Smooth muscle cell of the coronary artery (primary cell): ENCODE data around the gene OR2A5. TPM values are rescaled to one million over a fixed set of nuclear protein-coding genes. Genes with fewer than 3 reads are reported as not detected.

Experiments used
- total RNA-seq: library from RNA; depleted of rRNA; stranded (reverse); fragments of >200 nt; gene quantifications from 2 replicates; pipeline ENCODE4 v1.2.3, GENCODE V29; 2014; ENCODE audit warnings: low replicate concordance

Gene OR2A5
- not detected in 2 replicates for total RNA-seq

GRCh38 chr7:144048648-144049047, at the start of gene OR2A5:
TSS of gene OR2A5 (plus strand) at chr7:144048948. CDS start at chr7:144050402, 1,454 bp downstream.

GRCh38 chr7:144000020-144000419, 48.7 kb upstream of the OR2A5 start, which contains the start of gene OR6B1:
TSS of gene OR6B1 (plus strand) at chr7:144000320. CDS start at chr7:144003997, 3,677 bp downstream.

GRCh38 chr7:144069511-144069910, 20.8 kb downstream of the OR2A5 start, which contains the start of gene OR2A25:
TSS of gene OR2A25 (plus strand) at chr7:144069811. CDS start at chr7:144074220, 4,409 bp downstream.

GRCh38 chr7:144085978-144086377, 37.2 kb downstream of the OR2A5 start, which contains the start of gene OR2A12:
TSS of gene OR2A12 (plus strand) at chr7:144086278. CDS start at chr7:144095108, 8,830 bp downstream.

Other genes with a start within 250 kb of the OR2A5 start
- gene TCAF1, start 146.8 kb upstream of the OR2A5 start, total RNA-seq = 30.0 and 55.7 TPM in 2 replicates
- not detected in 2 replicates for gene OR2F2, start 113.7 kb upstream of the OR2A5 start, total RNA-seq
- not detected in 2 replicates for gene OR2F1, start 94.1 kb upstream of the OR2A5 start, total RNA-seq
- gene OR6B1, start 48.6 kb upstream of the OR2A5 start, total RNA-seq = not detected in 2 replicates
- gene OR2A25, start 20.9 kb downstream of the OR2A5 start, total RNA-seq = not detected in 2 replicates
- not detected in 2 replicates for gene OR2A12, start 37.3 kb downstream of the OR2A5 start, total RNA-seq
- gene OR2A2, start 60.6 kb downstream of the OR2A5 start, total RNA-seq = not detected in 2 replicates
- gene OR2A14, start 74.2 kb downstream of the OR2A5 start, total RNA-seq = not detected in 2 replicates
- 0.23 and 0.35 TPM in 2 replicates for gene CTAGE4, start 134.5 kb downstream of the OR2A5 start, total RNA-seq
- gene ARHGEF35, start 146.9 kb downstream of the OR2A5 start, total RNA-seq = 2.0 and 6.1 TPM in 2 replicates
- gene OR2A42, start 190.7 kb downstream of the OR2A5 start, total RNA-seq = under 0.01 TPM in 1 of 2 replicates, not detected in the other
- 0.23 TPM in 1 of 2 replicates, not detected in the other for gene OR2A7, start 215.8 kb downstream of the OR2A5 start, total RNA-seq
- gene CTAGE8, start 220.3 kb downstream of the OR2A5 start, total RNA-seq = 0.12 TPM in 1 of 2 replicates, not detected in the other